K562 (cell line): ENCODE results near the gene CYB5B. TPM values are rescaled to one million over a fixed set of nuclear protein-coding genes. Genes with fewer than 3 reads are reported as not detected.

Source experiments
- ARID1B ChIP-seq: fragments of 450-650 bp; IDR thresholded peaks from 2 replicates; pipeline ENCODE4 v1.6.1; 2016; ENCODE audit warnings: antibody characterized with exemption, mild to moderate bottlenecking, inconsistent platforms
- ARNT ChIP-seq, 2 experiments: fragments of 450-650 bp; IDR thresholded peaks; 2 replicates each; pipeline ENCODE4 v1.6.1; 2016; ENCODE audit warnings: mild to moderate bottlenecking in 1 of 2
- BACH1 ChIP-seq: fragments of 200-800 bp; sonication (Bioruptor generic); IDR thresholded peaks from 2 replicates; pipeline ENCODE4 v1.6.1; 2016; ENCODE audit warnings: missing genetic modification characterization, missing compliant biosample characterization
- CHD2 ChIP-seq: IDR thresholded peaks from 2 replicates; pipeline ENCODE4 v1.6.1; 2011; ENCODE audit warnings: low read depth, low read length
- ETV1 ChIP-seq: fragments of 450-650 bp; conservative IDR thresholded peaks from 2 replicates; pipeline ENCODE4 v1.6.1; 2016; ENCODE audit warnings: missing genetic modification characterization, control low read depth, low read depth, missing compliant biosample characterization
- ETV5 ChIP-seq: sonication (generic); formaldehyde crosslinking; IDR thresholded peaks from 2 replicates; pipeline ENCODE4 v1.4.0; 2020; ENCODE audit warnings: low read depth, mild to moderate bottlenecking, missing genetic modification reagents
- GABPB2 ChIP-seq: fragments of 250-450 bp; sonication (Bioruptor Pico); conservative IDR thresholded peaks from 2 replicates; pipeline ENCODE4 v1.5.1; 2021; ENCODE audit warnings: mild to moderate bottlenecking
- HNRNPL ChIP-seq: fragments of 200-400 bp; formaldehyde crosslinking; IDR thresholded peaks from 2 replicates; pipeline ENCODE4 v1.6.1; 2017; ENCODE audit warnings: low read depth, mild to moderate bottlenecking, low read length
- KDM1A ChIP-seq, 2 experiments: fragments of 450-650 bp; IDR thresholded peaks; 2 replicates each; pipeline ENCODE4 v1.6.1; 2016; ENCODE audit warnings: mild to moderate bottlenecking in 2 of 2
- NELFE ChIP-seq: IDR thresholded peaks from 2 replicates; pipeline ENCODE4 v1.6.1; 2011; ENCODE audit warnings: mild to moderate bottlenecking; ENCODE audit not compliant: insufficient read depth, insufficient read length
- NFE2L1 ChIP-seq: fragments of 450-650 bp; IDR thresholded peaks from 2 replicates; pipeline ENCODE4 v1.6.1; 2016; ENCODE audit warnings: missing genetic modification characterization, low read depth, mild to moderate bottlenecking, missing compliant biosample characterization, moderate library complexity, borderline replicate concordance
- POLR2B ChIP-seq: fragments of 450-650 bp; IDR thresholded peaks from 2 replicates; pipeline ENCODE4 v1.6.1; 2018; ENCODE audit warnings: low read depth; ENCODE audit not compliant: partially characterized antibody
- POLR2H ChIP-seq: IDR thresholded peaks from 2 replicates; pipeline ENCODE4 v1.6.1; 2016; ENCODE audit warnings: missing genetic modification characterization, low read depth, mild to moderate bottlenecking, control low read depth, missing compliant biosample characterization, moderate library complexity
- RHOXF2B ChIP-seq: fragments of 250-450 bp; sonication (Bioruptor Pico); conservative IDR thresholded peaks from 2 replicates; pipeline ENCODE4 v1.5.1; 2021
- SRSF7 ChIP-seq: fragments of 200-400 bp; formaldehyde crosslinking; optimal IDR thresholded peaks from 2 replicates; pipeline ENCODE3; 2017; ENCODE audit warnings: mild to moderate bottlenecking, low read depth, low read length
- STAT5A ChIP-seq: IDR thresholded peaks from 2 replicates; pipeline ENCODE4 v1.6.1; 2012; ENCODE audit warnings: low read length, inconsistent platforms, borderline replicate concordance
- TAF15 ChIP-seq: fragments of 200-400 bp; formaldehyde crosslinking; IDR thresholded peaks from 2 replicates; pipeline ENCODE4 v1.6.1; 2017; ENCODE audit warnings: mild to moderate bottlenecking, low read depth, low read length, moderate library complexity
- ZNF143 ChIP-seq: sonication (generic); formaldehyde crosslinking; IDR thresholded peaks from 2 replicates; pipeline ENCODE4 v1.9.0; 2022; ENCODE audit warnings: mild to moderate bottlenecking, missing genetic modification reagents
- ZNF347 ChIP-seq: fragments of 450-650 bp; formaldehyde crosslinking; IDR thresholded peaks from 2 replicates; pipeline ENCODE4 v1.4.0; 2020; ENCODE audit warnings: low read depth, mild to moderate bottlenecking, moderate library complexity
- polyA plus RNA-seq, 8 experiments: library from polyadenylated mRNA; depleted of rRNA in 4 of 8; stranded (reverse) in 5 of 8; unstranded in 3 of 8; fragments of >200 nt; fragmentation: Nextera tagmentation in 2 of 8; fragmentation: Illumina TruSeq in 1 of 8; extraction: Ambion mirVana in 2 of 8; extraction: Trizol in 1 of 8; gene quantifications; 2 replicates each; pipeline versions ENCODE4 v1.2.1 to v1.2.3, GENCODE V29; 2011 to 2014; ENCODE audit warnings: inconsistent platforms in 1 of 8, missing spikeins in 1 of 8
- total RNA-seq, 7 experiments: library from RNA; depleted of rRNA in 6 of 7; stranded (reverse); fragments of >200 nt in 6 of 7; fragmentation: Illumina TruSeq in 2 of 7; extraction: Trizol in 2 of 7; gene quantifications; 2 replicates each; pipeline versions ENCODE4 v1.2.1 to v1.2.3, GENCODE V29; 2011 to 2021; ENCODE audit warnings: low replicate concordance in 1 of 7
- TF ChIP-seq, protein P1 (sequence below): sonication (generic); formaldehyde crosslinking; IDR thresholded peaks from 2 replicates; pipeline ENCODE4 v1.9.0; 2022; ENCODE audit warnings: mild to moderate bottlenecking, missing genetic modification reagents
- TF ChIP-seq, protein P2 (sequence below): fragments of 150-350 bp; IDR thresholded peaks from 2 replicates; pipeline ENCODE4 v1.6.1; 2014; ENCODE audit warnings: low read depth, mild to moderate bottlenecking, low read length, borderline replicate concordance
- TF ChIP-seq, protein P3 (sequence below): IDR thresholded peaks from 3 replicates; pipeline ENCODE4 v1.6.1; 2011; ENCODE audit warnings: borderline replicate concordance, mild to moderate bottlenecking, moderate library complexity; ENCODE audit not compliant: insufficient read length; ENCODE audit errors: extremely low read depth

Gene CYB5B
- total and polyA plus RNA-seq, 9 of the 15 experiments (the other 6 are each of a cell fraction or from before 2014, with no cell fraction given): 29.9 to 274 (median 136) TPM

DNA sequence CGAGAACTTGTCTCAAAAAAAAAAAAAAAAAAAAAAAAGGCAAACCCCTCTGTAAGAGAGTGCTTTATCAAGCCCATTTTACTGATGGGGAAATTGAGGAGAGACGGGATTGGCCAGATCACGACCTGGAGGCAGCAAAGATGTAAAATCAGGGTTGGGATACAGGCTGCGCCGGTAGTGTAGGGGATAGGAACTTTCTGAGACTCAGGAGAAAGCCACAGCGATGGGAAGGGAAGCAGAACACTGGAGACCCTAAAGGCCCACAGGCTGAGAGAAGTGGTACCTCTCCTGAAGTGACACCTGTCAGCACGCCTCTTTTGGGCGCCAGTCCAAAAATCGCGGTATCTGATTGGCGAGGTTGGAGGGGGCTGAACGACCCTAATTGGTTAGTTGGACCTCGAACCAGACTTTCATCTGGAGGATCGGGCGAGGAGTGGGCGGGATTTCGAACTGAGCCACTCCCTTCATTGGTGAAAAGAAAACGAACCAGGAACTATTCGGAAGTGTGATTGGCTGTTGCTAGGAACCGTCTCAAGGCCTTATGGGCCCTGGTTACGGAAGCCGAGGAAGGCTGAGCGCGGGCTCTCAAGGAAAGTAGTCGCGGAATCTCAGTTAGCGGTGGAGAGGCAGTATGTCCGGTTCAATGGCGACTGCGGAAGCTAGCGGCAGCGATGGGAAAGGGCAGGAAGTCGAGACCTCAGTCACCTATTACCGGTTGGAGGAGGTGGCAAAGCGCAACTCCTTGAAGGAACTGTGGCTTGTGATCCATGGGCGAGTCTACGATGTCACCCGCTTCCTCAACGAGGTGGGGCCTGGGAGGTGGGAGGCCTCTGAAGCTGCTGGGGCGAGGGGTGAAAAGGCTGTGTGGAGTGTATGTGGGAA is at the start of gene CYB5B (continued):
- TF ChIP-seq, protein P1, sequence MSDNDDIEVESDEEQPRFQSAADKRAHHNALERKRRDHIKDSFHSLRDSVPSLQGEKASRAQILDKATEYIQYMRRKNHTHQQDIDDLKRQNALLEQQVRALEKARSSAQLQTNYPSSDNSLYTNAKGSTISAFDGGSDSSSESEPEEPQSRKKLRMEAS (CRISPR knock-in tag): no peak; the same call in 1 of the 2 replicates
- TF ChIP-seq RHOXF2B: no peak
- peak; percentile 66 for TF ChIP-seq ZNF143 (CRISPR knock-in tag)
- no peak for TF ChIP-seq GABPB2 (CRISPR knock-in tag)
- no peak for TF ChIP-seq TAF15
- TF ChIP-seq, protein P2, sequence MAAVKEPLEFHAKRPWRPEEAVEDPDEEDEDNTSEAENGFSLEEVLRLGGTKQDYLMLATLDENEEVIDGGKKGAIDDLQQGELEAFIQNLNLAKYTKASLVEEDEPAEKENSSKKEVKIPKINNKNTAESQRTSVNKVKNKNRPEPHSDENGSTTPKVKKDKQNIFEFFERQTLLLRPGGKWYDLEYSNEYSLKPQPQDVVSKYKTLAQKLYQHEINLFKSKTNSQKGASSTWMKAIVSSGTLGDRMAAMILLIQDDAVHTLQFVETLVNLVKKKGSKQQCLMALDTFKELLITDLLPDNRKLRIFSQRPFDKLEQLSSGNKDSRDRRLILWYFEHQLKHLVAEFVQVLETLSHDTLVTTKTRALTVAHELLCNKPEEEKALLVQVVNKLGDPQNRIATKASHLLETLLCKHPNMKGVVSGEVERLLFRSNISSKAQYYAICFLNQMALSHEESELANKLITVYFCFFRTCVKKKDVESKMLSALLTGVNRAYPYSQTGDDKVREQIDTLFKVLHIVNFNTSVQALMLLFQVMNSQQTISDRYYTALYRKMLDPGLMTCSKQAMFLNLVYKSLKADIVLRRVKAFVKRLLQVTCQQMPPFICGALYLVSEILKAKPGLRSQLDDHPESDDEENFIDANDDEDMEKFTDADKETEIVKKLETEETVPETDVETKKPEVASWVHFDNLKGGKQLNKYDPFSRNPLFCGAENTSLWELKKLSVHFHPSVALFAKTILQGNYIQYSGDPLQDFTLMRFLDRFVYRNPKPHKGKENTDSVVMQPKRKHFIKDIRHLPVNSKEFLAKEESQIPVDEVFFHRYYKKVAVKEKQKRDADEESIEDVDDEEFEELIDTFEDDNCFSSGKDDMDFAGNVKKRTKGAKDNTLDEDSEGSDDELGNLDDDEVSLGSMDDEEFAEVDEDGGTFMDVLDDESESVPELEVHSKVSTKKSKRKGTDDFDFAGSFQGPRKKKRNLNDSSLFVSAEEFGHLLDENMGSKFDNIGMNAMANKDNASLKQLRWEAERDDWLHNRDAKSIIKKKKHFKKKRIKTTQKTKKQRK: no peak
- TF ChIP-seq POLR2H: peak; percentile 63
- TF ChIP-seq CHD2: peak; percentile 75
- TF ChIP-seq, protein P3, sequence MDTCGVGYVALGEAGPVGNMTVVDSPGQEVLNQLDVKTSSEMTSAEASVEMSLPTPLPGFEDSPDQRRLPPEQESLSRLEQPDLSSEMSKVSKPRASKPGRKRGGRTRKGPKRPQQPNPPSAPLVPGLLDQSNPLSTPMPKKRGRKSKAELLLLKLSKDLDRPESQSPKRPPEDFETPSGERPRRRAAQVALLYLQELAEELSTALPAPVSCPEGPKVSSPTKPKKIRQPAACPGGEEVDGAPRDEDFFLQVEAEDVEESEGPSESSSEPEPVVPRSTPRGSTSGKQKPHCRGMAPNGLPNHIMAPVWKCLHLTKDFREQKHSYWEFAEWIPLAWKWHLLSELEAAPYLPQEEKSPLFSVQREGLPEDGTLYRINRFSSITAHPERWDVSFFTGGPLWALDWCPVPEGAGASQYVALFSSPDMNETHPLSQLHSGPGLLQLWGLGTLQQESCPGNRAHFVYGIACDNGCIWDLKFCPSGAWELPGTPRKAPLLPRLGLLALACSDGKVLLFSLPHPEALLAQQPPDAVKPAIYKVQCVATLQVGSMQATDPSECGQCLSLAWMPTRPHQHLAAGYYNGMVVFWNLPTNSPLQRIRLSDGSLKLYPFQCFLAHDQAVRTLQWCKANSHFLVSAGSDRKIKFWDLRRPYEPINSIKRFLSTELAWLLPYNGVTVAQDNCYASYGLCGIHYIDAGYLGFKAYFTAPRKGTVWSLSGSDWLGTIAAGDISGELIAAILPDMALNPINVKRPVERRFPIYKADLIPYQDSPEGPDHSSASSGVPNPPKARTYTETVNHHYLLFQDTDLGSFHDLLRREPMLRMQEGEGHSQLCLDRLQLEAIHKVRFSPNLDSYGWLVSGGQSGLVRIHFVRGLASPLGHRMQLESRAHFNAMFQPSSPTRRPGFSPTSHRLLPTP: no peak
- TF ChIP-seq ZNF347 (CRISPR knock-in tag): no peak
- peak; percentile 76 for TF ChIP-seq ETV1
- peak; percentile 86 for TF ChIP-seq POLR2B
- no peak for TF ChIP-seq NFE2L1 (tag)
- TF ChIP-seq ARNT (IDR thresholded peaks at IDR 0.05): peak in 1 of 2 experiments; percentile 80; a peak in 3 of 4 replicates
- TF ChIP-seq NELFE: no peak
- TF ChIP-seq KDM1A (IDR thresholded peaks at IDR 0.05): peak; percentile 74 to 85
- no peak for TF ChIP-seq HNRNPL
- TF ChIP-seq SRSF7: no peak
- TF ChIP-seq ETV5 (CRISPR knock-in tag): peak; percentile 56; the same call in 1 of the 2 replicates
- TF ChIP-seq ARID1B: peak; percentile 20; the same call in 1 of the 2 replicates
- no peak for TF ChIP-seq STAT5A
- no peak for TF ChIP-seq BACH1 (tag)
